Measurements from ENCODE around the gene TTF2. TPM values are rescaled to one million over a fixed set of nuclear protein-coding genes. Genes with fewer than 3 reads are reported as not detected.

The TTF2 gene
- total and polyA plus RNA-seq, 9 of the 15 experiments (the other 6 are each of a cell fraction or from before 2014, with no cell fraction given): 9.4 to 71.1 (median 42.1) TPM

GRCh38 chr1:117147341-117147831 lies 87.3 kb downstream of the TTF2 start (continued):
- TF ChIP-seq PRDM10 (IDR thresholded peaks at IDR 0.05; ENCODE audit: partially characterized antibody) (no peak), BHLHE40 (IDR thresholded peaks at IDR 0.05; ENCODE audit: low read length) (no peak), MBD1 (CRISPR knock-in tag; IDR thresholded peaks at IDR 0.05) (no peak), ERF (CRISPR knock-in tag; IDR thresholded peaks at IDR 0.05) (no peak), SRSF9 (IDR thresholded peaks at IDR 0.05; ENCODE audit: borderline replicate concordance, low read depth, low read length) (no peak), SMARCA5 (IDR thresholded peaks at IDR 0.05) (no peak)

Data from K562 (cell line).